Lower leg skin (tissue), 3 donors: ENCODE results near the gene TMEM163.

Experiments
- CTCF ChIP-seq, 3 donors: fragments of 450-650 bp; IDR thresholded peaks; one replicate each; pipeline ENCODE4 v1.5.1; 2016; ENCODE audit warnings: antibody characterized with exemption in 3 of 3, mild to moderate bottlenecking in 3 of 3, moderate library complexity in 2 of 3
- POLR2A ChIP-seq, 2 donors: fragments of 450-650 bp; IDR thresholded peaks; one replicate each; pipeline ENCODE4 v1.6.1; 2016 to 2017; ENCODE audit warnings: antibody characterized with exemption in 2 of 2, mild to moderate bottlenecking in 1 of 2, moderate library complexity in 1 of 2

GRCh38 chr2:134610871-134611270, 107.9 kb downstream of the TMEM163 start:
- TF ChIP-seq CTCF (IDR thresholded peaks at IDR 0.05) (no peak), POLR2A (IDR thresholded peaks at IDR 0.05) (no peak)
